Kidney capillary endothelial cell (primary cell): ENCODE data around the gene CCNL2.
"Not testable (repeated sequence)": the region's sequence is repeated elsewhere in the genome, so short reads cannot be mapped to it uniquely, and the experiment has no call there.

ENCODE experiments used
- DNase-seq: peaks from one replicate; pipeline ENCODE4 v3.0.0-alpha.2; 2018; ENCODE audit warnings: low spot score

Gene CCNL2

DNA sequence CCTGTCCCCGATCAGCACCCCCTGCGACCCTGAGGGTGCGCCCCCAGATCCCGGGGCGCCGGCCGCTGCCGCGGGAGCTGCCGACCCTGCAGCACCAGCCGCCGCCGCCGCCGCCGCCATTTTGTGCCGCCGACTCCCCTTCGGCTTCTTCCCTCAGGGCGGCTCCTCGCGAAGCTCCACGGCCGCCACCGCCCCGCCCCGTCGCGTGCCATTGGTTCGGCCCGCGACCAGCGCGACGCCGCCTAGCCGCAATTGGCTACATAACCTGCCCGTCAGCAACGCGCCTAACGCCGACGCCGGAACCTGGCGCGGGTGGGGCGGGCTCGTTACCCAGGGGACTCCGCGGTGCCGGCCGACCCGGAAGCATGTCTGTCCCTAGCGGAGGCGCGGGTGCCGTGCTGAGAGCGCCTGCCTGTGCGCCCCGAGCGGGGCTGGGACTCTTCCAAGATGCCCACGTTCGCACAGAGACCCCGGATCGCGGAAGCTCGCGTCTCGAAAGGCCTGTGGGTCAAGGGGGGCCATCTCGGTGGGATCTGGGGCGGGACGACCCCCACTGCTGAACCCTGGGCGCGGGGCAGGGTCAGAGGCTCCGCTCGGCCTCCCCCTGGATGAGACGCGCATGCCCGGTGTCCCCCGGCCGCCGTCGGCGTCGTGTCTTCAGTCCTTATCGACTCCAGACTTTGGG lies at the start of gene CCNL2:
CCNL2 (minus strand) TSS at position 149 of the 685 bp plus-strand sequence; CDS start at position 120, 29 bp downstream.
- peak; percentile 97 for DNase-seq

DNA sequence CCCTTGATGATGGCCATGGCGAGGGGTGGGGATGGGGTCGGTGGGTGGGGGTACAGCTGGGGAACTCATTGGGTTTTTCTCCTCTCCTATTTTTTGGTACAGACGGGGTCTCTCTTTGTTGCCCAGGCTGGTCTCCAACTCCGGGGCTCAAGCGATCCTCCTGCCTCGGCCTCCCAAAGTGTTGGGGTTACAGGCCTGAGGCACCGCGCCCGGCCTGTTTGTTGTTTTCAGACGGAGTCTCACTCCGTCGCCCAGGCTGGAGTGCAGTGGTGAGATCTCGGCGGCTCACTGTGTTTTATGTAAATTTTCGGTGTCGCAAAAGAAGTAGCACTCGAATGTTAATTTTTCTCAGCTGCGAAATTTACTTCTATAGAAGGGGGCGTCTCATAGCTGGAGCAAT lies 47.5 kb upstream of the CCNL2 start:
- not testable (repeated sequence) for DNase-seq

GRCh38 chr1:1442069-1442770 lies 43.1 kb upstream of the CCNL2 start:
- DNase-seq: no peak

GRCh38 chr1:1441002-1441888 lies 42.1 kb upstream of the CCNL2 start:
- no peak for DNase-seq

DNA sequence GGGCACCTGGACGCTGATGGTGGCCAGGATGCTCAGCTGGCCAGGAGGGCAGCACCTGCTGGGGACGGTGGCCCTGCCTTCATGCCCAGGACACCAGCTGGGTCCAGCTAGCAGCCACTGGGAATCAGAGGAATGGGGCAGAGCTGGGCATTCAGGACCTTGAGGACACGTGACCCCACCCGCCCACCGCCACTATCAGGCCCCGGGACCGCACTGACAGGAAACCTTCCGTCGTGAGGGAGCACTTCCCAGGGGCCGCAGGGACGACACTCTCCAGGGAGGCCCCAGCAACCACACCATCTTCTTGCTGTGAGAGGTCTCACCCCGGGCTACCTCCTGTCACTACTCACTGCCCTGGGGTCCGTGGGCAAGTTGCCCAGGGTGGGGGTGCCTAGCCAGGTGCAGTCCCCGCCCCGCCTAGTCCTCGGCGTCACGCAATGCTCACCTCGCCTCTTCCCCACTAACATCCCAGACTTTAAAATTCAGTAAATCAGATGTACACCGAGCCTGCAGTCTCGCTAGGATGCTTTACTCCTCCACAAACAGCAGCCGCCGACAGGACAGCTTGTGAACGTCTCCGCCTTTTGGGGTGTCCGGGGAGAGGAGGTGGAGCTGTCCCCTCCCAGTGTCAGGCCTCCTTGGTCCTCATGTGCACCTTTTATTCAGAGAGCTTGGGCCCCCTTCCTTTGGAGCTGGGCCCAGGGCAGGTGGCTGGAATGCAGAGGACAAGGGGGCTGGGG lies 41.3 kb upstream of the CCNL2 start:
- DNase-seq: no peak

DNA sequence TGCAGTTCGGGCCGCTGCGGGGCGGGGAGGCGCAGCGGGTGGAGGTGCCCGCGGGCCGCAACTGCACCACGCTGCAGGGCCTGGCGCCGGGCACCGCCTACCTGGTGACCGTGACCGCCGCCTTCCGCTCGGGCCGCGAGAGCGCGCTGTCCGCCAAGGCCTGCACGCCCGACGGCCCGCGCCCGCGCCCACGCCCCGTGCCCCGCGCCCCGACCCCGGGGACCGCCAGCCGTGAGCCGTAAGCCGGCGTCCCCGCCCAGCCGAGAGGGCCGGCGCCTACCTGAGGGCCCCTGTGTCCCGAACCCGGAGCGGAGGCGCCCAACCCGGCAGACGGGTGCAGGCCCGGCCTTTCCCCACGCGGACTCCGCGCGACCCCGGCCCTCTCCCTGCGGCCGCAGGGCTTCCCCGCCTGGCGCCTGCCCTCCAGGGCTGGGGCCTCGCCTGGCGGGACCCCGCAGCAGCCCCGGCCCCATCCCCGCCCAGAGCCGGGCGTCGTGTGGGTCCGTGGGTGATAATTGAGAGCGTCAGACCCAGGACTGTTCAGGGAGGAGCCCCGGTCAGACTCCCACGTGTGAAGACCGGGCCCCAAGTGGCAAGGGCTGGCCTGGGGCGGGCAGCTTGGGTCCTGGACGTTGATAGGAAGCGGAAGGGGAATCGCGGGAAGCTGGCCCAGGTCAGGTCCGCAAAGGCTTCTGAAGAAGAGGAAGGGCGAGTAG lies 40.6 kb upstream of the CCNL2 start:
- no peak for DNase-seq

DNA sequence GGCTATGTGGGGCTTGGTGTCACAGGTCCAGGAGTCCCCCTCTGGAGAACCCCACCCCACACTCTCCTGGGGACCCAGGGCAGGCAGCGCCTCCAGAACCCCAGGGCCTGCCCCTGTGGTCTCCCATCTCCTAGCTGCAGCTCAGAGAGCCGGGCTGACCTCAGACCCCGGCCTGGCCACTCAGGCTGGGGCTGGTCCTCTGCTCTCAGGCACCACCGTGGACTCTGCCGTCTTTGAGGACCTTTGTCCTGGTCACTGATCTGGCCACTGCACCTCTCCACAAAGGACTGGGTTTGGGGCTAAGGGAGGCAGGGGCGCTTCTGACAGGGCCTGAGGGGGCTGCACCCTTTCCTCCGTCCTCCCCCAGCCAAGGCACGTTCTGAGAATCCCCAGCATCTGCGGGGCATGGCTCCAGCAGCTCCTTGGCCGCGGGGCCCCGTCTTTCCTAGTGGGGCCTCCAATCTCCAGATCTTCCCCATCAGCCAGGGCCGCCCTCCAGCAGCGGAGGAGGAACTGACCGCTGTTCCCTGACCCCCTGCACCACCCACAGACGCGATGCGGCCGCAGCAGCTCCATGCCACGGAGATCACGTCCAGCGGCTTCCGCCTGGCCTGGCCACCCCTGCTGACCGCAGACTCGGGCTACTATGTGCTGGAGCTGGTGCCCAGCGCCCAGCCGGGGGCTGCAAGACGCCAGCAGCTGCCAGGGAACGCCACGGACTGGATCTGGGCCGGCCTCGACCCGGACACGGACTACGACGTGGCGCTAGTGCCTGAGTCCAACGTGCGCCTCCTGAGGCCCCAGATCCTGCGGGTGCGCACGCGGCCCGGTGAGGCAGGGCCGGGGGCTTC lies 39.6 kb upstream of the CCNL2 start:
- no peak for DNase-seq

GRCh38 chr1:1437904-1438376 lies 38.8 kb upstream of the CCNL2 start:
- no peak for DNase-seq

- no peak for DNase-seq
Observed at GRCh38 chr1:1437033-1437903, 38.1 kb upstream of the CCNL2 start.

DNA sequence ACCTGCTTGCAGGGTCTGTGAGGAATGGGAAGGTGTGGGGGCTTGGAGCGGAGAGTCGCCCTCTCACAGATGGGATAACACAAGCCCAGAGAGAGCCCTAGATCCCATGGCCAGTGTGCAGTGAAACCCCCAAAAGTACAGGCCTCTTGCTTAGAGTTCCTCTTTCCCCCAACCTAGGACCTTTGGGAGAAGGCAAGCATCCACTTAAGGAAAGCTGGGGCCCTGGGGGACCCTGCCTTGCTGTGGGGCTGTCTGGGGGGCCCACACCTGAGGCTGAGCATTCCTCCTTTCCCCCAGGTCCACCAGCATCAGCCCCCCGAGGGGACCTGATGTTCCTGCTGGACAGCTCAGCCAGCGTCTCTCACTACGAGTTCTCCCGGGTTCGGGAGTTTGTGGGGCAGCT lies 37.5 kb upstream of the CCNL2 start:
- DNase-seq: no peak

- DNase-seq: no peak
Observed at GRCh38 chr1:1435911-1436629, 36.9 kb upstream of the CCNL2 start.

DNA sequence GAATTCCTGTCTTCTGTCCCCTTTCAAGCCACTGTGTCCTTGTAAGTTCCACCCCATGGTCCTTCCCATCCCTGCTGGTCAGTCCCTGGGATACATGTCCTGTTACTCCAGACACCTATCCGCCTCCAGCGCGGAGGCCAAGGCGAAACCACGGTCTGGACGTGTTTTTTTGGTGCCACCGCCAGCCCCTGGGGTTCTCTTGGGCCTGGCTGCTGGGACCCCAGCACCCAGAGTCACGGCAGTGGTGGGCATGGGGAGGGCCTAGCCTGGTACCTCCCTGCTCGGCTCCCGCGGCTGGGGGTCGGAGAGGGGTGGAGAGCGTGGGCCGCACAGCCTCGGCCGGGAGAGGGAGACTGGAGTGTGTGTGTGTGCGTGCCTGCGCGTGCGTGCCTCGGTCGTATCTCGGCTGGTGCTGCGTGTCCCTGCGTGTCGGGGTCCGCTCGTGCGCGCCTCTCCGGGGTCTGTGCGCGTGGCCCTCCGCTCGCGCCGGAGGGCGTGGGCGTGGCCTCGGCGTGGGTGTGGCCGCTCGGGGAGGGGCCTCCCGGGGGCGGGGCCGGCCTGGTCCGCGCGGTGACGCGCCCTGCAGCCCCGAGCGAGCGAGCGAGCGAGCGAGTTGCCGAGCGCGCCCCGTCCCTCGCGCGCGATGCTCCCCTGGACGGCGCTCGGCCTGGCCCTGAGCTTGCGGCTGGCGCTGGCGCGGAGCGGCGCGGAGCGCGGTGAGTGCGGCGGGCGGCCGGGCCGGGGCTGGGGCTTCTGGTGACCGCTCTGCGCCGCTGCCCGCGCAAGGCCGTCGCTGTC lies 36.2 kb upstream of the CCNL2 start, which contains the start of gene VWA1:
VWA1 (plus strand) TSS at position 585 of the 798 bp plus-strand sequence; CDS start at position 644, 59 bp downstream.
- DNase-seq: peak; percentile 75

- no peak for DNase-seq
Observed at GRCh38 chr1:1434824-1435105, 35.6 kb upstream of the CCNL2 start.

DNA sequence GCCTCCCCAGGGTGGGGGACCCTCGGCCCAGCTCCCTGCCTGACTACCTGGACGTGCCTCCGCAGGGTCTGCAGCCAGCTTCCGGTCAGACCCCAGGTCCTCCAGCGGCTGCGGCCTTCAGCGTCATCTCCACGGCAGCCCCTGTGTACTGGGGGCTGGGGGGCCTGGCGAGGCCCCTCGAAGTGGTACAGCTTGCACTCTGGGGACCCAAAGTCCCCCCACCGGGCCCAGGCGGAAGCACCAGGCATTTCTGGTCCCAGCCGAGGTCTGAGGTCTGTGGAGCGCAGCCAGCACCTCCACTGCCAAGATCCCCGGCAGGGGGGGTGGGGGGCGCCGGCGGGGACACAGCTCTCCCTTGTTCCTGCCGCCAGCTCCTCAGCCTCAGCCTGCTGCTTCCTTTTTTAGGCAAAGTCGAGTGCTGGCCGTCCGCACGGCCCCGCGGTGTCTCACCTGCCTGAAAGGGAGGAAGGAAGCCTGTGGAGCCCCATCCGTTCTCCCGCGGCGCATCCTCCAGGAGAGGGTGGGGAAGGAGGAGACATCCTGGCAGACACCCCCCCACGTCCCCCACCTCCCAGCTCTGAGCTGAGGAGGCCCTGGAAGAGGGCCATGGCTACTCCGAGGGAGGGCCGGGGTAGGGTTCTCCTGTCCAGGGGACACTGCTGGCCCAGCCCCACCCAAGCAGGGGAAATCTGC lies 35.1 kb upstream of the CCNL2 start:
- peak; percentile 81 for DNase-seq

DNA sequence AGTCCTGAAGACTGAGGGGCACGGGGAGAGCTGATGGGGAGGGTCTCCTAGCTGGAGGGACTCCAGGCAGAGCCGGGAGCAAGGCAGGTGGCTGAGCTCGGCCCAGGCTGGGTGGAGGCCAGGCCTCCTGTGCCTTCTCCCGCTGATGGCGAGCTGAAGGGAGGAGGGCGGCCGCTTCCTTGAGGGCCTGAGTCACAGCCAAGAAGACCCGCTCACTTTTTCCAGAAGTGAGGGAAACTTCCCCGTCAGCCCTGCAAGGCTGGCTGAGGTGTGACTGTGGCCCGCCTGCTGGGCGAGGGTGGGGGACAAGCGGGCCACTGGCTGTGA lies 34.6 kb upstream of the CCNL2 start:
- DNase-seq: peak; percentile 73

DNA sequence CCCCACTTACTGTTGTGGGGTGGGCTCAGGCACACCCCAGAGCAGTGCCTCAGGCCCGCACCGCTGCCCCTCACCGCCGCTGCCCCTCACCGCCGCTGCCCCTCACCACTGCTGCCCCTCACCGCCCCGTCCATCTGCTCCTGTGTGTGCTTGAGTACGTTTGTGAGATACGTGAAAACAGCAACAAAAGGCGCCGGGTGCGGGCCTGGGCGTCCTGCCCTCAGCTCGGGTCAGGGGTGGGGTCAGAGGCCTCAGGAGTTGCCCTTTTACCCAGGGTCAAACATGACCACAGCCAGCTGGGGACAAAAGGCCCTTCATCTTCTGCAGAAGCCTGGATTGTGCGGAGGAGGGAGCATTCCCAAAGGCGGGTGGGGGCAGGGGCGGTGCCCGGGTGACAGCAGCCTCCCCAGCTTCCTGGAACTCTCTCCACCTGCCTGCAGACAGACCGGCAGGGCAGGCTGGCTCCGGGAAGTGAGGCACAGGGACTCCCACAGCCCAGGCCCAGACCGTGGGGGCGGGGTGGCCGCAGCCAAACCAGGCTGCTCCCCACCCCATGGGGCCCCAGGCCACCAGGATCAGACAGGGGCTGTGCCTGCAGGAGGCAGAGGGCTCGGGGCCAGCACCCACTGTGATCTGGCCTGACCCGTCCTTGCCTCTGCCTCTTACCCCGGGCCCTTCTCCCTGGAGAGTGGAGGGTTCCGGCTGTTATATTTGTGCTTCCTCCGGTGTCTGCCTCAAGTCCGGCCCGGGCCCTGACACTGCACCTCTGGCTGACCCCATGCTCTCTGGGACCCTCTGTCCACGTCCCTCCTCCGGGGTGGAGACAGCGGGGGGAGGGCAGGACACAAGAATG lies 34.0 kb upstream of the CCNL2 start:
- DNase-seq: peak; percentile 89
